ELR (cell line): ENCODE measurements around the gene ARHGEF6.

Source experiments
- DNase-seq: peaks from one replicate; pipeline ENCODE4 v3.0.0-alpha.2; 2015; ENCODE audit warnings: low read depth

ARHGEF6 gene

DNA sequence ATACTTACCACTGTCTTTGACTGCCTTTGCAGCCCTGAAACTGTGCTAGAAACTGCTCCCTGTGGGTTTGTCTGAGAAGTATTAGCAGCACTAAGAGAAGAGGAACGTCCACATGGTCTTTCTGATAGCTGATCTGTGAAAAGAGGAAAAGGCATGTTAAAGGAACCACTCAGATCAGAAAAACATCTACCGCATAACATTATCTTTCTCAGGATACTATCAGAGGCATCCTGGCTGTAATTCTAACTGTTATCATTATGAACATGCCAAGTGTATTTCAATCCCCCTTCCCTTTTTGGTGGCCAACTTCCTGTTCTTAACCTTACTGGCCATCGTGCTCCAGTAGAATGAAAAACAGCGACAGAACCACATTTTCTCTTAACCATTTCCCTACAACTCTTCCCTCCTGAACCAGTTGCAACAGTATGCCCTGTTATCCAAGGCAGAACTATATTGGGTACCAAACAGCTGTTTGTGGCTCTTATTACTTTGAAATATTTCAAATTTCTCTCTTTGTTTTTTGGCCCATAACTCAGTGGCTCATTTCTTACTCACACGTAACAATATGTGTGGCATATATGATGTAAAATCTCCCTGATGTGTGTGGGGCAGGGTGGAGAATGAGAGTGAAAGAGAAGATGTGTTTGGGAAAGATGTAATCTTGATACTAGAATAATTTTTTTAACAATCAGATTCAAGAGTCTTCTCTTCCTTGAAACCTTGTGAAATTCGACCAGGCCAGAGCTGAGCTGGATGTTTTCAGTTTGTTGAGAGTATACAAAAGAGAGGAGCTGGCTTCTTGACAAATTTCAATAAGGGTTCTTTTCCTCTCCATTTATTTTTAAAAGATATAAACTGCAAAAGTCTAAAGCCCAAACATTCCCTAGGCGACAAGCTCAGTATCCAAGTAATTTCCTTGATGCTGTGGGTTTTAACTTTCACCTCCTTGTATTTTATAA, 35.2 kb downstream of the ARHGEF6 start:
- no peak for DNase-seq

- DNase-seq = no peak
These were observed 37.9 kb downstream of the ARHGEF6 start for GRCh38 chrX:136742721-136743379.

DNA sequence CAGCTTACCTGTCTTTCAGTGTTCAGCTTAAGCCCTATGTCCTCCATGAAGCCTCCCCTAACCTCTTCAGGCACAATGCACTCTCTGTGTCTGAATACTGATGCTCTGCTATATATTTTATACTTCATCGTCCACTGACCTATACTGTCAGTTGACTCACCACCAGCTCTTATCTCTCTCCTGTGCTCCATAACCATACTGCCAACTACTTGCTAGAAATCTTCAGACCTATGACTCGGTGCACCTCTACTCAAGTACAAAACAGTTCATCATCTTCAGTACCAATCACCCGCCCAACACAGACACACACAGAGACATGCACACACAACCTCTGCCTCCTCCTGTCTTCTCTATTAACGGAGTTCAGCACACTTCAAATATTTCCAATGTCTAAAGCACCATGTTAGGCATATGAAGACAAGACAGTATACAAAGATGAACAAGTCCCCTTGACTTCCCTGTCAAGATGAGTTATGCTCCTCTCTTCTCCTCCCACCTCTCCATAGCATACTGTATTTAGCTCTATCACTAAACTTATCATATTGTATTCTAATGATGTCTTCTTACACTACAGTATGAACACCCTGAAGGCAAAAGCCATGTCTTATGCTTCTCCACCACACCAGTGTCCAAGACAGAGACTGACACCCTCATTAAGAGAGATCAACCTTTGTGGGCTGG, 42.5 kb downstream of the ARHGEF6 start:
- DNase-seq = no peak

DNA sequence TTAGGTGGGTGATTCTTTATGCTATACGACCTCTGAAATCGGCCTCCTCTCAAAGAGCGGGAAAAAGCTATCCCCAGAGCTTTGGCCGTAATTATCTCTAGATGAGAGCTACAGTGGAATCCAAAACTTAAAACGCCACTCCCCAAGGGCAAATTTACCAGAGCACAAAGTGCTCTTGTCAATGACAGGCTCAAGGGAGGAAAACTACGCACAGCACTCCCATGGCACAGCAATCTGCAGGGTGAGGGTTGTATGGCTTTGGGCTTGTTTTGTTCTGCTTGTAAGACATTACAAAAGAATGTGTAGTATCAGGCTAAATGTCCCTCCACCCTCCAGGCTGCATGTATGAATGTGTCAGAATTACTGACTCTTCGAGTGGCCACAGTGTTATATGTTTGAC, 44.0 kb downstream of the ARHGEF6 start:
- no peak for DNase-seq

DNA sequence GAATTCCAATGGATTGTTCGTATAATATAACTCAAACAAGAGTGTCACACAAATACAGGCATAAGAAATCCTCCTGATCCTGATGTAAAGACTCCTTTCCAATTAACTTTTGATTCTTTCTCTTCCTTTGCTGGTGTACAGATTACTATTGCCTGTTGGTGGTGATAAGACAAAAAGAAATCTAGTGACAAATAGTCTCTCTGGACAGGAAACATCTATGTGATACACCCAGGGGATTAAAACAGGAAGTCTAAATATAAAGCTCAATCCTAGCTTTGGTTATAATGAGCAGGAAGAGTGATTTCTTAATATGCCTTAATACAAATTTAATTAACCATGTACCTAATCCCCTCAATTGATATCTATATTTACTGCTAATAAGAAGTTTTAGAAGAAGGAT, 45.1 kb downstream of the ARHGEF6 start:
- no peak for DNase-seq

DNA sequence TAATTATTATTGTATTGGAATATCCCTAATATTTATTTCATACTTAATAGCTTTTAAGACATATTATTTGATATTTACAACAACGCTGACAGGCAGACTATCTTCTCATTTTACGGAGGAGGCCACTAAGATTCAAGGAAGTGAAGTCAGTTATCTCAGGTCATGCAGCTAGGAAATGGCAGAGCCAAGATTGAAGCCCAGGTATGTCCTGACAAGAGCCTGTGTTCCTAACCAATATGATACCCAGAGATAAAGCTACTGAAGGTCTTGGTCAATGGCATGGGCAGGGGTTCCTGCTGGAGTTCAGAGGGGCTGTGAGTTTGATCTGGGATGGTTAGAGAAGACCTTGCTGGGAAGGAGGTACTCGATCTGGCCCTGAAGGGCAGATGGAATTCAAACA, 47.1 kb downstream of the ARHGEF6 start:
- no peak for DNase-seq

DNA sequence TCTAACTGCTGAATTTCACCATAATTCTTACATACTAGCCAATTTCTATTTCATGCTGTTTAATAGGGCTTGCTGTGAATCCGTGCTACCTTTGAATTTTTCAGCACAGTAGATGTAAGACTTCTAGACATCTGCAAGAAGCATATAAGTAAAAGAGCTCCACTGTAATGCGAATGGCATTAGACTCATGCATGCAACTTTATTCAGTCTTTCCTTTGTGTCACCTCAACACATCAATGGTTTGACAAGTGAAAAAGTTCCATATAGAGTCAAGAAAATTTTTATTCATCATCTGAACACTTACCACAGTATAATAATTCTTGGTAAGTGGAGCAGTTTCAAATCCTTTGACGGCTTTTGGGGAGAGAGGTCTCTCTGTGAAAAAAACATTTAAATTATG, 48.9 kb downstream of the ARHGEF6 start:
- no peak for DNase-seq

DNA sequence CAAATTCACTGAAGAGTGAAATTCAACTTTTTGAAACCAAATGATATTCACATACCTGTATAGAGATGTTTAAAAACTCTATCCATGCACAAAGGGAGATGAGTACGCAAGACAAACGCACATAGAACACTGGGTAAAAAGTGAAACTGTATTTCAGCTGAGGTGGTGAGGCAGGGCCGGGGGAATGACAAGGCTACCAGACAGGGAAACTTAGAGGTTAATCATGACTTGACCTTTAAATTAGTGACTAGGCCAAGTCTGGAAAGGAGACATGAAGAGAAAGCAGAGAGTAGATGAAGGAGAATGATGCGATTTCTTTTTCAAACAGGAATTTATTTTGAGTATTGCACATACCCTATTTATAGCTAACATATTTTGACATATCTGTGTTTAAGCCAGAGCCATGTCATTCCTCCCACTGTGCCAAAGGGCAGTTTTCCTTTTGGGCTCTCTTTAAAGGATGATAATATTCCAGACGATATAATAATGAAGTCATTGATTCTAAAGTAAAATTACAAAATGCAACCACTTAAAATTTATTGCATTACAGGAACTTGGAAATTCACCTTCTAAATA, 49.4 kb downstream of the ARHGEF6 start:
- no peak for DNase-seq

DNA sequence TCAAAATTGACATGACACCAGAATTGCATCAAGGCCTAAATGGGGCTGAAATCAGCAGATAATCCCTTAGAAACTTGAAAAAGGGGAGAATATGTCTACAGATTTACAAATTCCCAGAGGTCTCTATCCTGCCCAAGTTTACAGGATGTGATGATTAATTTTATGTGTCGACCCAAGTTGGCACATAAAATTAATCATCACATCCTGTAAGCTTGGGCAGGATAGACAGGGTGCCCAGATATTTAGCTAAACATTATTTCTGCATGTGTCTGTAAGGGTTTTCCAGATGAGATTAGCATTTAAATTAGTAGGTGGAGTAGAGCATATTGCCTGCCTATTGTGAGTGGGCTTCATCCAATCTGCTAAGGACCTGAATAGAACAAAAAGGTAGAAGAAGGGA, 52.3 kb downstream of the ARHGEF6 start:
- DNase-seq = no peak

- DNase-seq = peak; percentile 32
These were observed 55.2 kb downstream of the ARHGEF6 start for GRCh38 chrX:136725441-136726104.

GRCh38 chrX:136718091-136718490, 62.6 kb downstream of the ARHGEF6 start:
- DNase-seq = no peak

DNA sequence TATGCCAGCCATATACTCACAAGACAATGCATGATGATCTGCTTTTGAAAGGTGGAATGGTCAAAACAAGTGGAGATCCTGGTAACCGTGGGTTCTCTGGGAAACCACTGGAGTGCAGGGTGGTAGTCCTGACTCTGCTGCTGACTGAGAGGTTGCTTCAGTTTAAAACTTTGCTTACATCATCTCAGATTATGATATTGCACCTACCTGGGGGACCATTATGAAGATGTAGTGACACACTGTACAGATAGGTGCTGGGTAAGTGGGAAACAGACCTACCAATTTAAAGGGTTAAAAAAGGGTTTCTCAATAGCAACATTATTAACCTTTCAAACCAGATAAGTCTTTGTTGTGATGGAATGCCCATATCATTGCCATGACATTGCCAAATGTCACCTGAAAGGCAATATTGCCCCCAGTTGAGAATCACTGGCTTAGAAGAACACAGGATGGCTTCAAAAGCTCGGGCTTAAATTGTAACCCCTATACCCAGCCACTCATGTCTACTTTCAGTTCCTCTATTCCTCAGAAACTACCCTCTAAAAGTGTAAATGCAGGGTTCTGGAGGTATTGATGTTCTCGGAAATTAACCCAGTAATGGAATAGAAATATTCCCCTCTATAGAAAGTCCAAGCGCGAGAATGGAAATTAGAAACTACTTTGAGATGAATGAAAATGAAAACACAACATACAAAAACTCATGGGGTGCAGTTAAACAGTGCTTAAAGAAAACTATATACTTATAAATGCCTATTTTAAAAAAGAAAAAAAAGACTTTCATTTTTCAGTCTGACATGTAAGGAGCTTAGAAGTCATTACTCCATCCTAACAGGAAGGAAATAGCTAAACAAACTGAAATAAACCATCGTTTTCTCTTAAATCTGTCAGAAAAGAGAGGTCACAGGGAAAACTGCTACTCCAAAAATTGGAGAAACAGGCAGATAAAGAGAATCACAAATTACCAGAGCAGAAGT, 65.8 kb downstream of the ARHGEF6 start:
- DNase-seq = no peak

DNA sequence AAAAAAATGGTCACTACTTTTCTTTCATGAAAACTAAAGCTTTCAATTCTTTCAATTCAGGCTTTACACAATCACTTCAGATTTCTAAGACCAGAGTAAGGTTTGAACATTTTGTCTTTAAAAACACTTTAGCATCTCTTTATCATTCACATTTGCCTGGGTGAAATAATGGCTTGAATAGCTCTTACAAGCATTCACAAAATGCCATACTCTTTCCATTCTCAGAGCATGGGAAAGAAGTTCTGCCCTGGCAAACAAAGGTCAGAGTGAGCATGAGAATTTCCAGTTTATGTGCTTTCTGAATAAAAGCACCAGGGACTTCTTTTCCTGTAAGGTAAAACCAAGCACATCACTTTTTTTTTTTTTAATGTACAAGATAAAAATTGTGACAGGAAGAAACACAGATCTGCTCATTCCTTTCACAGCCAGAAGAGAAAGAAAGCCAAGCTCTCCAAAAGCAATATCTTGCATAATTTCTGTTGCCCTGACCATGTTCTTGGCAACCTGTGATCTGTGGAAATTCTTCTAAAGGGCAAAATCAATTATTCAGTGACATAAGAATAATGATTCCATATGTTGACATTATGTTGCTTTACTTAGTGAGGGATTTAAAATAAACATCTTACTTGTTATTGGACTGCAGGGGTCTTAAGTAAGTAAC, 68.0 kb downstream of the ARHGEF6 start:
- no peak for DNase-seq

DNA sequence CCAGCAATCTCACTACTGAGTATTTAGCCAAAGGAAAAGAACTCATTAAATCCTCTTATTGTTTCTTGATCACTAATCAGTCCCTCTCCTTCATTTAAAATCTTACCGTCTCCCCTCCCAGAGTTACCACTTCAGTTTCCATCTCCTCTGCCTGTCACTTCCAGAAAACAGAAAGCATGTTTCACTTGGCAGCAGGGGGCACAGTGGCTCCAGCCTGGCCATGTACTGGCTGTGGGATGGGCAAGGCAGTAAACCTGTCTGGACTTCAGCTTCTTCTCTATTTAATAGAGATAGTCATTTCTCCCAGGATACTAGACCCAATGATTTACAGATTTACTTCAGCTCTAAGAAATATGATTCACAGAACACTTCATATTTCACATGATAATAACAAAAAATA, 69.6 kb downstream of the ARHGEF6 start:
- DNase-seq = peak; percentile 43

DNA sequence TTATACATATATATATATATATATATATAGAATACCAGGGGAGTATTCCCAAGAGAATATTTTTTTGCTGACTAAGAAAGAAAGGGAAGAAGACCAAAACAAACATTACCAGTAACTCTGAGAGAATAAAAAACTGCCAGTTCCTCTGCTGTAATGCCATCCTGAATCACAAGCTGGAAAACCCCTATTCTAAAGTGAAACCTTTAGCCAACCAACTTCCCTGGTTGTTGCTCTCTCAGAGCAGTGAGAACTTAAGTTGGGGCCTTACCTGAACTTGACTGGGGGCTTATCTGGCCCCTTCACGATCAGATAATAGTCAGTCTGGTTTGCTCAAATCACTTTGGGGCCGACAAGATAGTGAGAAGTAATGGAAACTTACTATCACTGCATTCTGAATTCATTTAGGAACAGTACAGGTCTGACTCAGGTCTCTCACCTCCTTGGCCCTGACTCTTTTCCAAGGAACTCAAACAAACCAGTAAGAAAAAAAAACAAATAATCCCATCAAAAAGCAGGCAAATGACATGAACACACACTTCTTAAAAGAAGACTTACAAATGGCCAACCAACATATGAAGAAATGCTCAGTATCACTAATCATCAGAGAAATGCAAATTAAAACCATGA, 70.3 kb downstream of the ARHGEF6 start:
- DNase-seq = peak; percentile 8

GRCh38 chrX:136708348-136708747, 72.4 kb downstream of the ARHGEF6 start:
- peak; percentile 30 for DNase-seq

DNA sequence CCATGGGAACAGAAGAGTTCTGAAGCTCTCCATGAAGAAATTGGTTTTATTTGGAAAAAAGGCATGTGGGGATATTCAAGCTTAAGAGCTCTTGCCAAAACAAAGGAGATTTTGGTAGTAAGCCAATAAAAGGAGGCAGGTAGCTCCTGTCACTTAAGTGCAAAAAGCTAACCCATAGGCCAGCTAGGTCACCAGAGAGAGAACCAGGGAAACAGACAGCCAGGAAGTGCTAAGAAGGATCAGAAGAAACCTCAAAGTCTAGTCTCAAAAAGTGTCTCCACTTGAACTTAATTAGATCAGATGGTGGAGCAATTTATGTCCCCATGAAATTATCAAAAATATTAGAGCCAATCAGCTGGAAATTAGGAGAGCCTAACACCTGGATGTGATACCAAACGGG, 83.6 kb downstream of the ARHGEF6 start:
- no peak for DNase-seq

DNA sequence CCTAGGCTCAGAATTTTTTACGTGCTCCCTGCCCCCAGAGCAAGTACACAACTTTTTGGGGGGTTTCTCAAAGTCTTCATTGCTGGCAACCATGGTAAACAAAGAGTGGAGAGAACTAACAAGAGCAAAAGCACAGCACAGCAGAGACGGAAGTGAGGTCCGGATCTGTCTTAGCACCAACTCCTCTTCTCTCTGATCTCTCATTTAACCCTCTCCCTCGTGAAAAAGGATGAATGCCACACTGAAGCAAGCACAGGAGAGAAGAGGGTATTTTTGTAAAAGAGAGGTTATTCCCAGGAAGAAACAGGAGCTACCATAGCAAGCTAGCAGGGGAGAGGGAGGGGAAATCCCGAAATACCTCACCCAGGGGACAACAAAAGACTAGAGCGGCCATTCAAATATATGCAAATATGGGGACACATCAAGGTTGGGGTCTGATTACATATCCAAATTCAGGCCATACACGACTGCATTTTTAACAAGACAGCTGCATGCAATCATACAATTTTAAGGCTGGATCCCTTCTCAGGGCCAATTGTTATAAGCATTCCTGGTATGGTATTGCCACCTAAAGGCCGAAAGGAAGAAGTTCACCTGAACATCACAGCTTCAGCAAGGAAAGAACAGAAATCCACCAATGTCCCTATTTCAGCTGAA, 86.2 kb downstream of the ARHGEF6 start:
- peak; percentile 52 for DNase-seq

- DNase-seq = no peak
These were observed 88.5 kb downstream of the ARHGEF6 start for GRCh38 chrX:136692271-136692670.
